ENCODE measurements around the gene ARMS2.

DNA sequence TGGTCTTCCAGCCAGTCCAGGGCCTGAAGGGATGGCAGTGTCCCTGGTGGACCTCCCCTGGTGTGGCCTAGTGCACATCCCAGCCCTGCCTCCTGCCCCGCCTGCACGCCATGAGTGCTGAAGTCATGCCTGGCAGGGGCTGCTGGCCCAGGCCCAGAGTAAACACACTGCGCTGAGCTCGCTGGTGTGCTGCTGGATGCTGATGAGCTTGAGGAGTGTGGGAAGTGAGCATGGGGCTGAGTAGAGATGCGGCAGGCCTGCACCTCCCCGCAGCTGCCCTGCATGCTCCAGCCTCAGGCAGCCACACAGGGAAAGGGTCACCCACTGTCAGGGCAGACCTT lies 50.1 kb downstream of the ARMS2 start:
- no peak for TF ChIP-seq EZH2 (IDR thresholded peaks at IDR 0.05; ENCODE audit: borderline replicate concordance)
- TF ChIP-seq, protein P1, sequence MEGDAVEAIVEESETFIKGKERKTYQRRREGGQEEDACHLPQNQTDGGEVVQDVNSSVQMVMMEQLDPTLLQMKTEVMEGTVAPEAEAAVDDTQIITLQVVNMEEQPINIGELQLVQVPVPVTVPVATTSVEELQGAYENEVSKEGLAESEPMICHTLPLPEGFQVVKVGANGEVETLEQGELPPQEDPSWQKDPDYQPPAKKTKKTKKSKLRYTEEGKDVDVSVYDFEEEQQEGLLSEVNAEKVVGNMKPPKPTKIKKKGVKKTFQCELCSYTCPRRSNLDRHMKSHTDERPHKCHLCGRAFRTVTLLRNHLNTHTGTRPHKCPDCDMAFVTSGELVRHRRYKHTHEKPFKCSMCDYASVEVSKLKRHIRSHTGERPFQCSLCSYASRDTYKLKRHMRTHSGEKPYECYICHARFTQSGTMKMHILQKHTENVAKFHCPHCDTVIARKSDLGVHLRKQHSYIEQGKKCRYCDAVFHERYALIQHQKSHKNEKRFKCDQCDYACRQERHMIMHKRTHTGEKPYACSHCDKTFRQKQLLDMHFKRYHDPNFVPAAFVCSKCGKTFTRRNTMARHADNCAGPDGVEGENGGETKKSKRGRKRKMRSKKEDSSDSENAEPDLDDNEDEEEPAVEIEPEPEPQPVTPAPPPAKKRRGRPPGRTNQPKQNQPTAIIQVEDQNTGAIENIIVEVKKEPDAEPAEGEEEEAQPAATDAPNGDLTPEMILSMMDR (IDR thresholded peaks at IDR 0.05; ENCODE audit: poor library complexity): no peak

Data from hepatocyte (in vitro differentiated cells).